HepG2 (cell line): Measurements from ENCODE around the gene VWA7.

Experiments used
- ASH2L ChIP-seq: fragments of 300-600, 200-600 bp; sonication (generic); IDR thresholded peaks from 2 replicates; pipeline ENCODE4 v1.7.0; 2017; ENCODE audit warnings: low read depth, mild to moderate bottlenecking, moderate library complexity, mixed read lengths, low read length; ENCODE audit not compliant: insufficient read length
- MXI1 ChIP-seq: IDR thresholded peaks from 3 replicates; pipeline ENCODE4 v1.6.1; 2012; ENCODE audit warnings: low read depth, low read length, inconsistent platforms, borderline replicate concordance
- REPIN1 ChIP-seq: sonication (generic); formaldehyde crosslinking; IDR thresholded peaks from 2 replicates; pipeline ENCODE4 v1.8.0; 2022; ENCODE audit warnings: missing genetic modification reagents, low read depth, mild to moderate bottlenecking, borderline replicate concordance
- REXO4 ChIP-seq: sonication (generic); formaldehyde crosslinking; IDR thresholded peaks from 2 replicates; pipeline ENCODE4 v1.8.0; 2022; ENCODE audit warnings: missing genetic modification reagents, mild to moderate bottlenecking, borderline replicate concordance
- ZBTB1 ChIP-seq: sonication (generic); formaldehyde crosslinking; IDR thresholded peaks from 2 replicates; pipeline ENCODE4 v1.4.0; 2020; ENCODE audit warnings: missing genetic modification reagents, borderline replicate concordance
- ZNF224 ChIP-seq: sonication (generic); formaldehyde crosslinking; IDR thresholded peaks from 2 replicates; pipeline ENCODE4 v1.5.0; 2020; ENCODE audit warnings: mild to moderate bottlenecking, missing genetic modification reagents
- ZNF496 ChIP-seq: sonication (generic); formaldehyde crosslinking; IDR thresholded peaks from 2 replicates; pipeline ENCODE4 v1.8.1; 2023; ENCODE audit warnings: mild to moderate bottlenecking, moderate library complexity, missing genetic modification reagents; ENCODE audit not compliant: insufficient replicate concordance
- TF ChIP-seq, protein P1 (sequence below): IDR thresholded peaks from 2 replicates; pipeline ENCODE4 v1.6.1; 2016; ENCODE audit warnings: control low read depth
- TF ChIP-seq, protein P2 (sequence below), 2 experiments: fragments of 450-650 bp in 1 of 2; sonication (generic) in 1 of 2; formaldehyde crosslinking in 1 of 2; IDR thresholded peaks; 2 replicates each; pipeline versions ENCODE4 v1.6.1 to v1.8.0; 2016 to 2022; ENCODE audit warnings: antibody characterized with exemption in 1 of 2, mild to moderate bottlenecking in 1 of 2, missing genetic modification reagents in 1 of 2

DNA sequence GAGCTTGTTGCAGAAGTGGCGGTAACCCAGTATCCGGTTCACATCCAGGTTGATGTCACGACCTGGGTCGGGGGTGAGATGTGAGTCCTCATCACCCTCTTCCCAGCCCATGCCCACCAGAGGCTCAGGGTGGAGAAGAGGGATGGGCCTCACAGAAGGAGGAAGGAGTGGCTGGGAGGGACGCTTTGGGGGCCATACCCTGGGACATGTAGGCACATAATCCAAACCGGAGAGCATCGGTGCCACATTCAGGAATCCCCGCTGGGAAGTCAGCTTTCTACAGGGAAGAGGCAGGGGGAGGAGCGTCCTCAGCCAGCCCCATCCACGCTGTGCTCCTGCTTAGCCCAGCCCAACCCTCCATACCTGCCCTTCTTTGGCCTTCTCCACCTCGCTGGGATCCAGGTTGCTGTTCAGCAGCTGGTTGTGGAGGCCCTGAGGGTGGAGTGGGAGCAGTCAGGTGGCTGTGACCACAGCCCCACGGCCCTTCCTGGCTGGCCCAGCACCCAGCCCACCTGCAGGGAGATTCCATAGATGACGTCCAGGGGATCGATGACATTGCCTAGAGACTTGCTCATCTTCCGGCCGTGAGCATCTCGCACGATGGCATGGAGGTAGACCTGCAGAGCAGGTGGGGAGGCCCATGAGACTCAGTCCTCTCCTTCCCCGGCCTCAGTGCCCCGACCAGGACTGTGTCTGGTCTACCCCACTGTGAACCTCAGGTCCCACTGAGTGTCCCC is 3.5 kb upstream of the VWA7 start:
- TF ChIP-seq REPIN1 (CRISPR knock-in tag), result no peak
- TF ChIP-seq MXI1, result no peak
- TF ChIP-seq, protein P1, sequence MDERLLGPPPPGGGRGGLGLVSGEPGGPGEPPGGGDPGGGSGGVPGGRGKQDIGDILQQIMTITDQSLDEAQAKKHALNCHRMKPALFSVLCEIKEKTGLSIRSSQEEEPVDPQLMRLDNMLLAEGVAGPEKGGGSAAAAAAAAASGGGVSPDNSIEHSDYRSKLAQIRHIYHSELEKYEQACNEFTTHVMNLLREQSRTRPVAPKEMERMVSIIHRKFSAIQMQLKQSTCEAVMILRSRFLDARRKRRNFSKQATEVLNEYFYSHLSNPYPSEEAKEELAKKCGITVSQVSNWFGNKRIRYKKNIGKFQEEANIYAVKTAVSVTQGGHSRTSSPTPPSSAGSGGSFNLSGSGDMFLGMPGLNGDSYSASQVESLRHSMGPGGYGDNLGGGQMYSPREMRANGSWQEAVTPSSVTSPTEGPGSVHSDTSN (CRISPR knock-in tag), result no peak
- no peak for TF ChIP-seq ASH2L
- TF ChIP-seq ZNF224 (CRISPR knock-in tag), result no peak
- TF ChIP-seq REXO4 (CRISPR knock-in tag), result no peak
- no peak for TF ChIP-seq ZBTB1
- TF ChIP-seq, protein P2, sequence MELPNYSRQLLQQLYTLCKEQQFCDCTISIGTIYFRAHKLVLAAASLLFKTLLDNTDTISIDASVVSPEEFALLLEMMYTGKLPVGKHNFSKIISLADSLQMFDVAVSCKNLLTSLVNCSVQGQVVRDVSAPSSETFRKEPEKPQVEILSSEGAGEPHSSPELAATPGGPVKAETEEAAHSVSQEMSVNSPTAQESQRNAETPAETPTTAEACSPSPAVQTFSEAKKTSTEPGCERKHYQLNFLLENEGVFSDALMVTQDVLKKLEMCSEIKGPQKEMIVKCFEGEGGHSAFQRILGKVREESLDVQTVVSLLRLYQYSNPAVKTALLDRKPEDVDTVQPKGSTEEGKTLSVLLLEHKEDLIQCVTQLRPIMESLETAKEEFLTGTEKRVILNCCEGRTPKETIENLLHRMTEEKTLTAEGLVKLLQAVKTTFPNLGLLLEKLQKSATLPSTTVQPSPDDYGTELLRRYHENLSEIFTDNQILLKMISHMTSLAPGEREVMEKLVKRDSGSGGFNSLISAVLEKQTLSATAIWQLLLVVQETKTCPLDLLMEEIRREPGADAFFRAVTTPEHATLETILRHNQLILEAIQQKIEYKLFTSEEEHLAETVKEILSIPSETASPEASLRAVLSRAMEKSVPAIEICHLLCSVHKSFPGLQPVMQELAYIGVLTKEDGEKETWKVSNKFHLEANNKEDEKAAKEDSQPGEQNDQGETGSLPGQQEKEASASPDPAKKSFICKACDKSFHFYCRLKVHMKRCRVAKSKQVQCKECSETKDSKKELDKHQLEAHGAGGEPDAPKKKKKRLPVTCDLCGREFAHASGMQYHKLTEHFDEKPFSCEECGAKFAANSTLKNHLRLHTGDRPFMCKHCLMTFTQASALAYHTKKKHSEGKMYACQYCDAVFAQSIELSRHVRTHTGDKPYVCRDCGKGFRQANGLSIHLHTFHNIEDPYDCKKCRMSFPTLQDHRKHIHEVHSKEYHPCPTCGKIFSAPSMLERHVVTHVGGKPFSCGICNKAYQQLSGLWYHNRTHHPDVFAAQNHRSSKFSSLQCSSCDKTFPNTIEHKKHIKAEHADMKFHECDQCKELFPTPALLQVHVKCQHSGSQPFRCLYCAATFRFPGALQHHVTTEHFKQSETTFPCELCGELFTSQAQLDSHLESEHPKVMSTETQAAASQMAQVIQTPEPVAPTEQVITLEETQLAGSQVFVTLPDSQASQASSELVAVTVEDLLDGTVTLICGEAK (IDR thresholded peaks at IDR 0.05), result no peak
- TF ChIP-seq, protein P2 (CRISPR knock-in tag; IDR thresholded peaks at IDR 0.05), result no peak
- no peak for TF ChIP-seq ZNF496 (CRISPR knock-in tag)
